Measurements from ENCODE around the gene DLGAP1. TPM values are rescaled to one million over a fixed set of nuclear protein-coding genes. Genes with fewer than 3 reads are reported as not detected.

Gene DLGAP1
- total RNA-seq, 2 experiments from 2014 or later: not detected

DNA sequence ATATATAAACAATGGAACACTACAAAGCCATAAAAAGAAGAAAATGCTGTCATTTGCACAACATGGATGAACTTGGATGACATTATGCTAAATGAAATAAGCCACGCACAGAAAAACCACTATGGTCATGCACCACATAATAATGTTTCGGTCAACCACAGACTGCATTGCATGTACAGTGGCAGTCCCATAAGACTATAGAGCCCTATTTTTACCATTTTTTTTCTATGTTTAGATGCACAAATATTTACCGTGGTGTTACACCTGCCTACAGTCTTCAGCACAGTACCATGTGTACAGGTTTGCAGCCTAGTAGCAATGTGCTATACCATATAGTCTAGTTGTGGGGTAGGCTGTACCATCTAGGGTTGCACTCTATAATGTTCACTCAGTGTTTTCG lies 476.1 kb downstream of the DLGAP1 start:
- Mint-ChIP-seq H3K4me3 (no peak overlapping the region), H3K27me3 (peaks cover 7% of the 10 kb centered on the region), H3K36me3 (no peaks in the 10 kb centered on the region), H3K9me3 (peaks cover 7% of the 10 kb centered on the region), H3K4me1 (peaks cover 2% of the 10 kb centered on the region), H3K27ac (no peak overlapping the region)
- POLR2A ChIA-PET: no interaction called here
- DNase-seq (no peak), ATAC-seq (ENCODE audit: low read depth) (no peak)

DNA sequence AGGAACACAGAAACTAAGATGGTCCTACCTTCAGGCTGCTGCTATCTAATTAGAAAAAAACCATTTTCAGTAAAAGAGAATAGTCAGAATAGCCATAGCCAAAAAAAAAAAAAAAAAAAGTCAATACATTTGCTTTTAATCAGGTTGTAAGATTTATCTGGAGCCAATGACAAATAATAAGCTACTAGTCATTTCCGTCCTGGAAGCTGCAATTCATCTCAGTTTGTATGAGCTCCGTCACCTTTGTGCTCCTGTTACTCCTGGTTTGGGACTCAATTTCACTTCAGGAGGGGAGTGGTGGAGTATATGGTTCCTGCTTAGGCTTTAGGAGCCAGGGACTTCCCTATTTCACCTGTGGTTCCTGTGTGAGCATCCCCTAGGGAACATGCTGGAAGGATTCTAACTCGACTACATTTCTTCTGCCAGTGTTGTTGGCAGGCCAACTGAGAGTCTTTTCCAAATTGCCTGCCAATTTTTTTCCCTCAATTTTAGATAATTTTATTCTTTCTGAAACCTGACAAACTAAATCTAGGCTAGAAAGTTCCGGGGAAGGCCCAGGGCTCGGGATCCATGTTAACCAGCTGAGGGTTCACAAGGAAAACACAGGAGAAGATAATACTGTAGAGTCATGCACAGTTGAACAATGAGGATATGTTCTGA lies 481.8 kb downstream of the DLGAP1 start:
- H3K36me3 Mint-ChIP-seq: no peaks in the 10 kb centered on the region
- ATAC-seq (ENCODE audit: low read depth) (no peak), DNase-seq (no peak)
- H3K4me3 Mint-ChIP-seq: no peak overlapping the region
- POLR2A ChIA-PET: interaction anchor here (0.7 kb wide), 1 partner anchor 1499 kb away, joined by 3 read pairs; no protein-coding TSS in a partner anchor
- no peaks in the 10 kb centered on the region for H3K27me3 Mint-ChIP-seq
- peaks cover 1% of the 10 kb centered on the region for H3K9me3 Mint-ChIP-seq
- no peak overlapping the region for H3K27ac Mint-ChIP-seq
- H3K4me1 Mint-ChIP-seq: no peaks in the 10 kb centered on the region

DNA sequence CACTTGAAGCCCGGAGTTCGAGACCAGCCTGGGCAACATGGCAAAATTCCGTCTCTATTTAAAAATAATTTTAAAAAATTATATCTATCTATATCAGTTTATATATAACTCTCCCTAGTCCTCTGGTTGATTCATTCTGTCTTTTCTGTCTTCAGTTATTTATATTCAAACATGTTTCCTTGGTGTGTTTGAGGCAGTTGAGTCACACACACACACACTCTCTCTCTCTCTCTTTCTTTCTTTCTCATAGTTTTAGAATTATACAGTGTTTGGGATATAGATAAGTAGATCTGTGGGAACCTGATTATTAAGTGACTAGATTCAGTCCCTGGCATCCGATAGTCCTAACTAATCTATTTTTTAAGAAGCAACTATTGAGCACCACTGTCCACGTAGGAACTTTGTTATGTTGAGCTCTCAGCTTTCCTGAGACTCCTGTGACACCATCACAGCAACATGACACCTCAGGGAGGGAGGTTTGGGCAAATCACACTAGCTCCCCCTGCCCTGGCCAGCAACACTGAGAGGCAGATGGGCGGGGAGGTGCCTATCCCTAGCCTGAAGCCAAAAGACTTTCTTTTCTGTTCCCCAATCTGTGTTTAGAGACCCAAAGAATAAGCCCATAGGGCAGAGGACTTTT lies 482.7 kb downstream of the DLGAP1 start:
- Mint-ChIP-seq H3K36me3 (no peaks in the 10 kb centered on the region), H3K4me3 (no peak overlapping the region), H3K4me1 (no peaks in the 10 kb centered on the region), H3K9me3 (no peaks in the 10 kb centered on the region), H3K27me3 (no peaks in the 10 kb centered on the region), H3K27ac (no peak overlapping the region)
- no peak for DNase-seq
- no peak for ATAC-seq (ENCODE audit: low read depth)
- POLR2A ChIA-PET: no interaction called here

DNA sequence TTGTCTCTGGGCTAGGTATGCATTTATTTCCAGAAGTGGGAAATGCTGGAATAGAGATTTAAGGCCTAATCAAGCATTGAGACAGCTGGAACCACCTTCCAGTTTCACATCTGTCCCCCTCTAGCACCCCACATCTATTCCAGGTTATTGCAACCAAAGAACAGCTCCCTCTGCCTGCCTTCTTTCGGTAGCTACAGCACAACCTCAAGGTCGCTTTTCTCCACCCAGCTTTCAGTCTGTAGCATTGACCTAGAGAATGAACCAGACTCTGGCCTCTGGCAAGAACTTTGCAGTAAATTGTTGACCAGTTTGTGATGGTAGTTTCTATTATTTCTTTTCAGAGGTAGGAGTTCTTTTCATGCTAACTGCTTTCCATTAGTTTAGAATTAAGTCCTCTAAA lies 484.2 kb downstream of the DLGAP1 start:
- H3K4me1 Mint-ChIP-seq: no peaks in the 10 kb centered on the region
- no peaks in the 10 kb centered on the region for H3K9me3 Mint-ChIP-seq
- DNase-seq: no peak
- H3K27me3 Mint-ChIP-seq: peaks cover 4% of the 10 kb centered on the region
- H3K27ac Mint-ChIP-seq: no peak overlapping the region
- H3K4me3 Mint-ChIP-seq: no peak overlapping the region
- POLR2A ChIA-PET: no interaction called here
- H3K36me3 Mint-ChIP-seq: no peaks in the 10 kb centered on the region
- no peak for ATAC-seq (ENCODE audit: low read depth)

DNA sequence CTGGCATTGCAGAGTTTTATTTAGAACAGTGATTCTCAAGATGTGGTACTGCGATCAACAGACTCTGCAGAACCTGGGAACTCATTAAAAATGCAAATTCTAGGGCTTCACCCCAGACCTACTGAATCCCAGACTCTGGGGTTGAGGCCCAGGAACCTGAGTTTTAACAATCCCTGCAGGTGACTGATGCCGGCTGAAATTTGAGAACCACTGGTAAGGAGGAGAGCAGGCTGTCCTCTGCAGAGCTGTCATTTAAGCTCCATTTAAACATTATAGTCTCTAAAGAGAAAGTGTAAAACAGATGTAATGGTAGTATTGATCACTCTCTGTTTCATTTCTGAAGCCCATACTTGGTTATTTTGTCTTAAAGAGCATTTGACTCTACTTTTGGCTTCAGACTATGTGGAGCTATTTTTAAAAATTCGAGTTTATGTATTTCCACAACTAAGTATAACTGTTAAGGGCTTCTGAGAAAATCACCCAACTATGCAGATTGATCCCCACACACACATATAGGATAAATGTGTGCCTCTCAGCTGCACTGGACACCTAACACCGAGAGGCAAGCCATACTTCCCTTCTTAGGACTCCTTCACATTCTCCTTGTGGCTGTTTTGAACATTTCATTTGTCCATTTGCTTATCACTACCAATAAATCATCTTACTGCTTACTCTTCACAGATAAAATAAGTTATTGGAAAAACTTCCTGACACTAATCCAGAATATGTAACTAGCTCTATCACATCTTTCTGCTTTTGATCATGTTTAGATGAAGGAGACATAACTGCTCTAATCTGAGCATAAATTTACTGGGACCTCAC lies 487.5 kb downstream of the DLGAP1 start:
- Mint-ChIP-seq H3K4me1 (no peaks in the 10 kb centered on the region), H3K4me3 (no peak overlapping the region), H3K9me3 (no peaks in the 10 kb centered on the region), H3K27me3 (peaks cover 5% of the 10 kb centered on the region), H3K27ac (no peak overlapping the region), H3K36me3 (no peaks in the 10 kb centered on the region)
- POLR2A ChIA-PET: no interaction called here
- DNase-seq (no peak), ATAC-seq (ENCODE audit: low read depth) (no peak)

DNA sequence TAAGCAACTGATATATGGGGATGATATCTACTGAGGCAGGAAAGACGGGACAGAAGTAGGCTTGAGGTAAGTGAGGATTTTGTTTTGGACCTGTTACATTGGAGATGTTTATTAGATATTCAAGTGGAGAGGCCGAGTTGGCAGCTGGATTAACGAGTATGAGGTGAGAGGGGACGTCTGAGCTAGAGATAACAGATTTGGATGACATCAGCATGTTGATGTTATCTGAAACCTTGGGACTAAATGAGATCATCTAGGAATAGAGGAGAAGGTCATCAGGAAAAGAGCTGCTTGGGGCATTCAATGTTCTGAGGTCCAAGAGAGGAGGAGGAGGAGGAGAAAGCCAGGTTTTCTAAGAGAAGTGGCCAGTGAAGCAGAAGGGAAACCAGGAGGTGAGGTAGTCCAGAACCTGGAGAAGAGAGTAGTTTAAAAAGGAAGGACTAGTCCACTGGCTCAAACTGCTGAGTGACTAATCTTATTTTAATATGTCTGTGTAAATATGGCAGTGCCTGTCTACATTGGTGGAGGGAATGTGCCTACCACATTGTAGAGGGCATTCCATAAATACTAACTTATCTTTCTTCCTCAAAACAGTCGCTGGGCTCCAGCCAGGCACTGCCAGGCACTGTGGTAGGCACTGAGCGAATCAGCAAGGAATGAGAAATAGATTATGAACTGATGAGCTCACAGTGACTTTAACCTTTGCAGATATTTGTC lies 488.3 kb downstream of the DLGAP1 start:
- ATAC-seq (ENCODE audit: low read depth) (no peak), DNase-seq (no peak)
- POLR2A ChIA-PET: no interaction called here
- H3K4me1 Mint-ChIP-seq: no peaks in the 10 kb centered on the region
- H3K4me3 Mint-ChIP-seq: no peak overlapping the region
- H3K9me3 Mint-ChIP-seq: no peaks in the 10 kb centered on the region
- H3K27ac Mint-ChIP-seq: no peak overlapping the region
- peaks cover 5% of the 10 kb centered on the region for H3K27me3 Mint-ChIP-seq
- H3K36me3 Mint-ChIP-seq: no peaks in the 10 kb centered on the region

DNA sequence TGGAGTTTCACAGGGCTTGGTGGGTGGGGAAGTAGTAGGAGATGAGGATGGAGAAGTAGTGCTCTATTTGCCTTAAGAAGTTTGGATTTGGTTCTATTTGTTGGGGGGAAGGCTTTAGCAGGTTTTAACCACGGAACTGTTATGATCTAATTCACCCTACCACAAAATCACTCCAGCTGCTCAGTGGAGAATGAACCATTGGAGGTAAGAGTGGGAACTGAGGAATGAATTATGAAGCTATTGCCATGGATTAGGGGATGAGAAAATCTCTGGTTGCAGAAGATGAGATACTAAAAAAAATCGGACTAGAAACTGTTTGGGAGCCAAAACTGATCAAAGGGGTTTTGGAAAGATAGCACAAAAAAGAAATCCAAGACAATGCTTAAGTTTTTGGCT lies 488.9 kb downstream of the DLGAP1 start:
- ATAC-seq (ENCODE audit: low read depth): no peak
- Mint-ChIP-seq H3K27ac (no peak overlapping the region), H3K9me3 (no peaks in the 10 kb centered on the region), H3K36me3 (no peaks in the 10 kb centered on the region), H3K4me3 (no peak overlapping the region), H3K4me1 (no peaks in the 10 kb centered on the region), H3K27me3 (peaks cover 5% of the 10 kb centered on the region)
- DNase-seq: no peak
- POLR2A ChIA-PET: no interaction called here

DNA sequence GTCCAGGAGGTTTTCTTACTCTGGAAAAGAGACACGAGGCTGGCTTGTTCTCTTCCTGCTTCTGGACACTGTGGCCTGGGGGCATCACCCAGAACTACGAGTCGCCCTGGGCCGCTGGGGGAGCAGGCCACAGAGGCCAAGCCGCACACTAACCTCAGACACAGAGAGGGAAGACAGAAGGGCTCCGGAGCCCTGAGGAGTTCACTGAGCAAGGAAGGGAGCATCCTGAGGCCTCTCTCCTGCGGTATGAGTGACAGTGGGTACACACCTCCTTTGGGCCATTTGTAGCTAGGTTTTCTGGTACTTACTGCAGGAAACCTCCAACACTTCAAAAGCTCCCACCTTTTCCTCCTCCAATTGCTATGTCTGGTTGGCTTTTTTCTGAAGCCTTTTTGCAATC lies 494.1 kb downstream of the DLGAP1 start:
- DNase-seq (no peak), ATAC-seq (ENCODE audit: low read depth) (no peak)
- POLR2A ChIA-PET: no interaction called here
- H3K27me3 Mint-ChIP-seq: peaks cover 4% of the 10 kb centered on the region
- no peak overlapping the region for H3K27ac Mint-ChIP-seq
- H3K36me3 Mint-ChIP-seq: no peaks in the 10 kb centered on the region
- no peak overlapping the region for H3K4me3 Mint-ChIP-seq
- H3K9me3 Mint-ChIP-seq: no peaks in the 10 kb centered on the region
- no peaks in the 10 kb centered on the region for H3K4me1 Mint-ChIP-seq

DNA sequence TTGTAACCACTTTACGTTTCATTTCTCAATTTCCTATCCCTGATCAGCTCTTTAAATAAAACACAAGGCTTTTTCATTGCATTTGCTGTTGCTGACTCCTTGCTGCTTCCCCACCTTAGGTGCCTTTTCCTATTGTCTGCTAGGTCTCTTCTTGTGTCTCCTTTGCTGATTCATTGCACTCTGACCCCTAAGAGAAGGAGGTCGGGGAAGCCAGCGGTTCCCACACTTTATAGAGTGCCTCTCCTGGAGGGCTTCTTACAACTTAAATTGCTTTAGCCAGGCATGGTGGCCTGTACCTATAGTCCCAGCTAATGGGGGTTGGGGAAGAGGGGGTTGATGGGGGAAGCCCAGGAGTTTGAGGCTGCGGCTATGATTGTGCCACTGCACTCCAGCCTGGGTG lies 495.0 kb downstream of the DLGAP1 start:
- no peaks in the 10 kb centered on the region for H3K36me3 Mint-ChIP-seq
- ATAC-seq (ENCODE audit: low read depth): no peak
- POLR2A ChIA-PET: no interaction called here
- H3K4me3 Mint-ChIP-seq: no peak overlapping the region
- no peak overlapping the region for H3K27ac Mint-ChIP-seq
- no peaks in the 10 kb centered on the region for H3K9me3 Mint-ChIP-seq
- H3K27me3 Mint-ChIP-seq: peaks cover 2% of the 10 kb centered on the region
- no peak for DNase-seq
- H3K4me1 Mint-ChIP-seq: no peaks in the 10 kb centered on the region

DNA sequence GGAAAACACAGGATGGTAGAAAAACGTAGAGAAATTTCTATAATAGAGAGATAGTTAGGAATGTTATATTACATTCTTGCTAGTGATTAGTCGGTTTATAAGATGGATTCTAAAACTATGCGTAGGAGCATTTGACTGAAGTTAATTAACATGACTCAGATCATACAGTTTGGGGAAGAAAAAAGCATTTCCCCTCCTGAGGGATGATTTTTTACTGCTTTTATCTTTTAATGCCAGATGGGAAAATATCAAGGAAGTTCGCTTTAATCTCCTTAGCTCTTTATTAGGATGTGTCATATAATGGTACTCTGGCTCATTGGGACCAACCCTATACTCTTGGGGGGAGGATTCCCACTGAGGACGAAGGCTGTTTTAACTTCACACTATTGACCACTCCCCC lies 503.1 kb downstream of the DLGAP1 start:
- H3K9me3 Mint-ChIP-seq: no peaks in the 10 kb centered on the region
- POLR2A ChIA-PET: no interaction called here
- no peak overlapping the region for H3K4me3 Mint-ChIP-seq
- peaks cover 6% of the 10 kb centered on the region for H3K27me3 Mint-ChIP-seq
- peaks cover 1% of the 10 kb centered on the region for H3K4me1 Mint-ChIP-seq
- no peaks in the 10 kb centered on the region for H3K36me3 Mint-ChIP-seq
- no peak for DNase-seq
- no peak overlapping the region for H3K27ac Mint-ChIP-seq
- no peak for ATAC-seq (ENCODE audit: low read depth)

DNA sequence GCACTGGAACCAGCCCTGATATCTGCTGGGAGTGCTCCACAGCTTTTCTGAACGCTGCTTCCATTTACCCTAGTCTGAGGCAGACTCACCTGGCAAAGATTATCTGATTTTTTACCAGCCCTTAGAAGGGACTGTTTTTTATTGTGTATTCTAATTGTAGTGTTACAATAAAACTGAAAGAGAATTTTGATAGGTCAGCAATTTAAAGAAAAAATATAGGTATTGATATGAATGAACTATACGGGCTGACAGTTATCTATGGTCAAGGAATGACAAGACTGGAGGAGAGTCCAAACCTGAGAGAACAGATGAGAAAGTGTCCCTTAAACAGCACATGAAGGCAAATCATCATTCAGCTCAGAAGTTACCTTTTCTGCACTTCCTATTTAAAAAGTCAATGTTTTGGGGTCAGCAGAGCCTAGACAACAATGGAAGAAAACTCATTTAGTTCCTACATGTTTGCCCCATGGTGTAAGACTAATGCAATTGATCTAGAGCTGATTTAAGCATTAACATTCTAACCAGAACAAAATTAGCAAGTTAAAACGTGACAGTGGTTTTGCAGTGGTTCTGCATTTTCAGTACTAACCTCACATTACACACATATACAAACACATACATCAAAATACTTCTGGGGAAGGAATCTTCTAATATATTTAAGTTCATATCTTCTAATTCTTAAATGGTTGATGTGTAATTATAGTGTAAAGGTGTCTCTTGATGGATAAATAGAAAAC lies 504.3 kb downstream of the DLGAP1 start:
- DNase-seq (no peak), ATAC-seq (ENCODE audit: low read depth) (no peak)
- no peaks in the 10 kb centered on the region for H3K36me3 Mint-ChIP-seq
- no peak overlapping the region for H3K27ac Mint-ChIP-seq
- H3K4me1 Mint-ChIP-seq: peaks cover 1% of the 10 kb centered on the region
- H3K27me3 Mint-ChIP-seq: peaks cover 6% of the 10 kb centered on the region
- no peaks in the 10 kb centered on the region for H3K9me3 Mint-ChIP-seq
- H3K4me3 Mint-ChIP-seq: no peak overlapping the region
- POLR2A ChIA-PET: no interaction called here

DNA sequence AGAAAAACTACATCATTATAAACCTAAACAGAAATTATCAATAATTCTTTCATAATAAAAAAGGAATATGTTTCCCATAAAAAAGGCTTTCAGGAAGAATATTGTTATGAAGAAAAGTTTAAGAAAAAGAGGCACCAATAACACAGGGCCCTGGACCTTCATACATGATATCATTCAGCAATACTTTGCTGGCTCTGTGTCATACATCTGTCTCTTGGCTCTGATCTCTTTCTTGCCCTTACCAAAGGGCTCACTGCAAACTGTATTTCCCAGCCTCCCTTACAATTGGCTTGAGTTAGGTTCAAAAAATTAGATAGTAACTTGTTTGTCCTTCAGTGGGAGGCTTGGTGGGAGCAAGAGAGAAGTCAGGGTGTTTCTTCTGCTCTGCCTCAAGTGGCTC lies 506.1 kb downstream of the DLGAP1 start:
- ATAC-seq (ENCODE audit: low read depth) (no peak), DNase-seq (no peak)
- POLR2A ChIA-PET: no interaction called here
- Mint-ChIP-seq H3K4me1 (peaks cover 1% of the 10 kb centered on the region), H3K4me3 (no peak overlapping the region), H3K27me3 (peaks cover 6% of the 10 kb centered on the region), H3K27ac (no peak overlapping the region), H3K36me3 (no peaks in the 10 kb centered on the region), H3K9me3 (no peaks in the 10 kb centered on the region)

DNA sequence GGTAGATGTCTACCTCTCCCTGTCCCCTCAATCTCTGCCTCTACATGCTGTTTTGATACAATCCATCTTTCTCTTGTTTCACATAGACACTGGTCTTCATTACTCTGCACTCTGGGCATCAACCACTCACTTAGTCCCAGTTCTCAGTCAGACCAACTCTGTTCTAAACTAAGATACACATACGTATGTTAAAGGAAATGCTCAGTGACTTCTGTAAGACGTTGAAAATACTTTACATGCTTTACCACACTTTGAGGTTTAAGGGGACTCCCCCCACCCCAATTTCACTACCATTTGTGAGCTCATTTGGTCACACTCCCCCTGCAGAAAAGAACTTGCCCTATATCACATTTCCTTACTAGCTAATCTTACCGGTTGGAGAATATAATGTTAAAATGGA lies 507.7 kb downstream of the DLGAP1 start:
- Mint-ChIP-seq H3K27ac (no peak overlapping the region), H3K27me3 (peaks cover 6% of the 10 kb centered on the region), H3K9me3 (no peaks in the 10 kb centered on the region), H3K4me1 (peaks cover 1% of the 10 kb centered on the region), H3K36me3 (no peaks in the 10 kb centered on the region), H3K4me3 (no peak overlapping the region)
- ATAC-seq (ENCODE audit: low read depth): no peak
- POLR2A ChIA-PET: no interaction called here
- DNase-seq: no peak
